HG02571 (cell line): ENCODE data around the gene KRTAP19-8.

Experiments
- ATAC-seq: cut with Tn5 transposase; IDR thresholded peaks from one replicate; pipeline ENCODE4 v1.9.1; 2021; ENCODE audit warnings: mild to moderate bottlenecking, moderate library complexity; ENCODE audit not compliant: unreplicated experiment

KRTAP19-8 gene

GRCh38 chr21:31038376-31038775 lies at the start of gene KRTAP19-8:
Gene KRTAP19-8 (minus strand): TSS chr21:31038476. CDS start chr21:31038443, 33 bp downstream.
- ATAC-seq = no peak

DNA sequence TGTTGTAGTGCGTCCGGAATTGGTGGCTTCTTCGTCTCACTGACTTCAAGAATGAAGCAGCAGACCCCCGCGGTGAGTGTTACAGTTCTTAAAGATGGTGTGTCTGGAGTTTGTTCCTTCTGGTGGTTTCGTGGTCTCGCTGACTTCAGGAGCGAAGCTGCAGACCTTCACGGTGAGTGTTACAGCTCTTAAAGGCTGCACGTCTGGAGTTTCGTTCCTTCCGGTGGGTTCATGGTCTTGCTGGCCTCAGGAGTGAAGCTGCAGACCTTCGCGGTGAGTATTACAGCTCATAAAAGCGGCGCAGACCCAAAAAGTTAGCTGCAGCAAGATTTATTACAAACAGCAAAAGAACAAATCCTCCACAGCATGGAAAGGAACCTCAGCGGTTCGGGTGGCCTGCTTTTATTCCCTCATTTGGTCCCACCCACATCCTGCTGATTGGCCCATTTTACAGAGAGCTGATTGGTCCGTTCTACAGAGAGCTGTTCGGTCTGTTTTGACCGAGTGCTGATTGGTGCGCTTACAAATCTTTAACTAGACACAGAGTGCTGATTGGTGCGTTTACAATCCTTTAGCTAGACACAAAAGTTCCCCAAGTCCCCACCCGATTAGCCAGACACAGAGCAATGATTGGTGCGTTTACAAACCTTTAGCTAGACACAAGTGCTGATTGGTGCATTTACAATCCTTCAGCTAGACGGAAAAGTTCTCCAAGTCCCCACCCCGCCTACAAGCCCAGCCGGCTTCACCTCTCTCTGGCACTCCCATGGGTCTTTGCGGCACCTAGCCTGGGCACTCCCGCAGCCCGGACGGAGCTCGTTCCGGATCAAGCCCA lies 49.6 kb upstream of the KRTAP19-8 start:
- ATAC-seq = no peak

- ATAC-seq = no peak
Observed at GRCh38 chr21:31084689-31085088, 46.4 kb upstream of the KRTAP19-8 start.

- ATAC-seq = no peak
Observed at GRCh38 chr21:31078796-31079195, 40.5 kb upstream of the KRTAP19-8 start.

DNA sequence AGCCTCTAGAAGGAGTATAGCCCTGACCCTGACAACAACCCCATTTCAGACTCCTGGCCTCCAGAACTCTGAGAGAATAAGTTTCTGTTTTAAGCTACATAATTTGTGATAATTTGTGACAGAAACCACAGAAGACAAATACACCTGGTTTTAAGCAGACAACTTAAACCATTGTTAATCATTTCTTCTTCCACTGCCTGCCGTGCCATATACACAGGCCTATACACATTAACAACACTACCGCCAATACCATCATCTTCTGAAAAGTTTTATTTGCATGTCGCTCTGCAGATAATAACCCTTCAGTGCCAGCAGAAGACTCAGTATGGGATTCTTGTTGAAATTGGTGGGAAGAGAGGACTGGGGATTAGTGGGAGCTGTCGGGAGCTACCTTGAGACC lies 39.9 kb upstream of the KRTAP19-8 start:
- no peak for ATAC-seq

DNA sequence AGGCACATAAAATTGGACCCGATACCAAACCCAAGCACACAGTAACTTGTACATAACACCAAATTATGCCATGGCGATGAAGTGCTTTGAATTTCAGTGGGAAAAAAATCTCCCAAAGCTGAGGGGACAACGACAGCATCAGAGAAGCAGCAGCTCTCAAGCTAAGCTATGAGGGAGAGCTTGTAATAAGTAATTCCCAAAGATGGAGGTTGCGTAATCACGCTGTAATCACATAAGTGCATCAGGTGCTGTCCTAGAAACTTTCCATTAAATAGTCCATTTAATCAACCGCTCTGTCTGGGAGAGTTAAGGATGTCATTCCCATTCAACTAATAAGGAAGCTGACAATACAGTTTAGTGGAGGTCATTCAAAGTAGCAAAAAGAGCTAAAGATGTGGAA lies 37.6 kb upstream of the KRTAP19-8 start:
- ATAC-seq = no peak

DNA sequence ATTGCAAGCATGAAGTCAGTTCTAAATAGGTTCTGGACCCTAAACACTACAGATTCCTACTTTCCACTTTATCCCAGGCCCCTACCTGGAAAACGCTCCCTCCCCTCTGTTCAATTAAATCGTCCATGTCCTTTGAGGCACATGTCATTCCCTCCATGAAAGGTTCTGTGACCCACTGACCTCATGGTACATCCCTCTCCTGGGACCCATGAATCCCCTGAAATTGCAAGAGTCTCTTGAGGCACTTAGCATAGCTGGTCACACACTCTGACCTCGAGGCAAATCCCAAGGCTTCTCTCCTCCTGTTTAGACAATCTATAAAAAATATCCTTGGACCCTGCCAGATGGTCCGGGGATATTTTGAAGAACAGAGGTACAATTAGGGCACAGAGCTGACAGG lies 34.3 kb upstream of the KRTAP19-8 start:
- ATAC-seq = no peak

DNA sequence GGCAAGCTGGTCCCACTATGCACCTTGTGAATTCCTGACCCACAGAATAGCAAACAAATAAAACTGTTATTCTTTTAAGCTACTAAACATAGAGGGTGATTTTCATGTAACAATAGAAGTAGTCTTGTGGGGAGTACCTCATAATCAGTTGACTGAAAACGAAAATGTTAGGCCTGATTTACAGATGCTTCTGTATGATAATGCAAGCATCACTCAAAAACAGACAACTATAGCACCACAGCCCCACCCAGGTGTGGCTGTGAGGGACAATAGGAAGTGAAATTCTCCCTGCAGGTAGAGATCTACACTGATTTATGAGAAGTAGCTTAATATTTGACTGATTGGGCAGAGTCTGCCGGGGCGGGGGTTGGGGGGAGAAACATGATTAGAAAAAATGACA lies 26.5 kb upstream of the KRTAP19-8 start:
- no peak for ATAC-seq

GRCh38 chr21:31052489-31053142 lies 14.3 kb upstream of the KRTAP19-8 start:
- ATAC-seq = no peak

- ATAC-seq = no peak
Observed at GRCh38 chr21:31050577-31051157, 12.4 kb upstream of the KRTAP19-8 start.

GRCh38 chr21:31045841-31046240 lies 7.6 kb upstream of the KRTAP19-8 start:
- no peak for ATAC-seq

GRCh38 chr21:31043471-31043870 lies 5.2 kb upstream of the KRTAP19-8 start:
- ATAC-seq = no peak

DNA sequence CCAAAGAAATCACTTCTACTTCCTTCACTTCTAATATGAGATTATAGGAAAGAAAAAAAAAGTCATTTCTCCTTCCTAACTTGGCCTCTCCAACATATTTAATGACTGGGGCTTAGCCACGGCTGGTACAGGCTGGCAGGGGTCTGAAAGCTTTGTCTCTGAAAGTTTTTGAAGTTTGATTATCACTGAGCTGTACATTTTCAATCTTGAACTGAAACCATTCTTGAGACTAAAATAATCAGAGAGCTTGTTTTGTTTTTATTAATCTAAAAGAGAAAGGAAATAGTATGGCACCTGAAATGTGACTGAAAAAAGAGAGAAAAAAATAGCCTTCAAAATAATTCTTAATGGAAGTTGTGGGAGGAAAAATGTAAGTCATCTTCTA lies 3.8 kb upstream of the KRTAP19-8 start:
- ATAC-seq = peak; percentile 32

GRCh38 chr21:31041295-31042079 lies 3.2 kb upstream of the KRTAP19-8 start:
- ATAC-seq = peak; percentile 66

DNA sequence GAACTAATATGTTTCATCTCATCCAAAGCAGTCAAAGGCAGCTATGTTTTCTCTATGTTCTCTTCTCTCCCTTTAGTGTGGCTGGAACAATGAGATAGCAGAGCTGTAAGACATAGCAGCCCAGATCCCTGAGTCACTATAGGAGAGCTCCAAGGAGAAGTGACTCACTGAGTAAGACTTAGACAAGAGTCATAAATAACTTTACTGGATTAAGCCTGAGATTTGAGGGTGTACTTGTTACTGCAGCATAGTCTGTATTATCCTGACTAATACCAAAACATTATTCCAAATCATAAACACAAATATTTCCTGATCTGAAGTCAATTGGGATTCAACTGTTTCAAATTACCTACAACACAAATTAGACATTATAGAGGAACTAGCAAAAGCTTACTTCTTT lies 3.9 kb downstream of the KRTAP19-8 start:
- ATAC-seq = no peak

- ATAC-seq = peak; percentile 78
Observed at GRCh38 chr21:31030367-31031106, 7.7 kb downstream of the KRTAP19-8 start.

- ATAC-seq = no peak
Observed at GRCh38 chr21:31023680-31024079, 14.6 kb downstream of the KRTAP19-8 start.

GRCh38 chr21:31022306-31022705 lies 16.0 kb downstream of the KRTAP19-8 start:
- no peak for ATAC-seq

DNA sequence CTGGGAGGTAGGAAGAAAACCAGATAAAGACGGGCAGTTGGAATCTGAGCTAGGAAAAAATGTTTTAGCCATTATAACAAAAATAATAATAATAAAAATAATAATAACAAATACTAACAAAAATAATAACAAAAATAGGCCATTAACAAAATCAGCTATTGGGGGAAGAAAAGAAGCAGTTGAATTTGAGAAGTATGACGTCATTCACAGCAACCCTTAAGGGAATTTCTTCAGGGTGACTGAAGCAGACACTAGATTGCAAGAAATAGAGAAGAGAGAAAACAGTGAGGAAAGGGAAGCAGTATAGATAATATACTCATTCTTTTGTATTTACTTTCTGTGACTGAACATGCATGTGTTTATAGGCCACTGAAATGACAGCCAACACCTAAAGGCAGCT lies 20.0 kb downstream of the KRTAP19-8 start:
- ATAC-seq = no peak

GRCh38 chr21:31014891-31015290 lies 23.4 kb downstream of the KRTAP19-8 start:
- no peak for ATAC-seq
